ENCODE measurements around the gene PPP1R1B.

GRCh38 chr17:39663340-39663687 lies 36.6 kb downstream of the PPP1R1B start:
- TF ChIP-seq FOXM1 (IDR thresholded peaks at IDR 0.05; ENCODE audit: borderline replicate concordance, low read depth), result no peak
- no peak for TF ChIP-seq TCF12 (IDR thresholded peaks at IDR 0.05; ENCODE audit: low read depth)
- TF ChIP-seq TAF1 (IDR thresholded peaks at IDR 0.05; ENCODE audit: low read depth), result no peak
- TF ChIP-seq YY1 (IDR thresholded peaks at IDR 0.05; ENCODE audit: low read depth), result no peak
- TF ChIP-seq NFIC (IDR thresholded peaks at IDR 0.05), result no peak
- no peak for TF ChIP-seq REST (IDR thresholded peaks at IDR 0.05; ENCODE audit: low read depth)
- no peak for TF ChIP-seq TEAD4 (IDR thresholded peaks at IDR 0.05)

Data from Ishikawa (cell line).